Activated CD8-positive, alpha-beta T cell treated with anti-CD3 and anti-CD28 coated beads, Interleukin-2, amount 10 ng/mL, durations not matched to agents 7 days and 5 days (primary cell): ENCODE results near the gene LRRTM3. TPM values are rescaled to one million over a fixed set of nuclear protein-coding genes. Genes with fewer than 3 reads are reported as not detected.

Source experiments
- ATAC-seq: fragments of 150-1000 bp; cut with Tn5 transposase; one replicate; pipeline ENCODE4 v1.10.0; 2021; ENCODE audit warnings: moderate library complexity
- CTCF ChIA-PET: fragments of 350-600 bp; sonication (Branson Sonifier 250); formaldehyde crosslinking; loops from one replicate; lab custom pipeline; 2021; ENCODE audit warnings: antibody characterized with exemption; lab: Charles Lee
- POLR2A ChIA-PET: fragments of 350-600 bp; sonication (Branson Sonifier 250); formaldehyde crosslinking; loops from one replicate; lab custom pipeline; 2021; ENCODE audit warnings: antibody characterized with exemption; lab: Charles Lee
- DNase-seq: peaks from one replicate; pipeline ENCODE4 v3.0.0-alpha.2; 2020
- H3K27ac Mint-ChIP-seq: one replicate; pipeline ENCODE4 v1.8.0; 2021; ENCODE audit warnings: mild to moderate bottlenecking, mixed read lengths
- H3K27me3 Mint-ChIP-seq: one replicate; pipeline ENCODE4 v1.8.0; 2021; ENCODE audit warnings: low read depth, mixed read lengths
- H3K36me3 Mint-ChIP-seq: one replicate; pipeline ENCODE4 v1.8.0; 2021; ENCODE audit warnings: low read depth, mixed read lengths
- H3K4me1 Mint-ChIP-seq: one replicate; pipeline ENCODE4 v1.8.0; 2021; ENCODE audit warnings: low read depth, mixed read lengths
- H3K4me3 Mint-ChIP-seq: one replicate; pipeline ENCODE4 v1.8.0; 2021; ENCODE audit warnings: mild to moderate bottlenecking, mixed read lengths
- H3K9me3 Mint-ChIP-seq: one replicate; pipeline ENCODE4 v1.8.0; 2022; ENCODE audit warnings: mixed read lengths; ENCODE audit not compliant: insufficient read depth
- total RNA-seq, 2 experiments: library from RNA; stranded (reverse); gene quantifications; one replicate each; pipeline ENCODE4 v1.2.3, GENCODE V29; 2021

Gene LRRTM3
- total RNA-seq, 2 experiments from 2014 or later: not detected

DNA sequence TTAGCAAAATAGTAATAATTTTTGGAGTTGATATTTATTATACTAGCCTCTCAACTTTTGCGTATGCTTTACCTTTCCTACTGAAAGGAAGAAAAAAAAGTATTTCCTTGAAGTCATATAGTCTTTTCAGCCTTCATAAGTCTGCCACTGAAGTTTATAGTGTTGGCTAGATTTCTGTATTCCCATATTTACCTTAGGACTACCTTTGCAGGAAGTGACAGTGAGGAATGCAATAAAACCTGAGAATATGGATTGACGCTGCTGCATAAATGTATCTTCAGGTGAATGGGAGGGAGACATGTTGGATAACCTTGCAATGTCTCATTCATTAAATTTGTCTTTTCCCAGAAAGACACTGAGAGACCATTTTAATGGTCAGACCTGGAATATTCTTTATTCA, 6.6 kb upstream of the LRRTM3 start:
- POLR2A ChIA-PET: no interaction called here
- ATAC-seq: no peak

DNA sequence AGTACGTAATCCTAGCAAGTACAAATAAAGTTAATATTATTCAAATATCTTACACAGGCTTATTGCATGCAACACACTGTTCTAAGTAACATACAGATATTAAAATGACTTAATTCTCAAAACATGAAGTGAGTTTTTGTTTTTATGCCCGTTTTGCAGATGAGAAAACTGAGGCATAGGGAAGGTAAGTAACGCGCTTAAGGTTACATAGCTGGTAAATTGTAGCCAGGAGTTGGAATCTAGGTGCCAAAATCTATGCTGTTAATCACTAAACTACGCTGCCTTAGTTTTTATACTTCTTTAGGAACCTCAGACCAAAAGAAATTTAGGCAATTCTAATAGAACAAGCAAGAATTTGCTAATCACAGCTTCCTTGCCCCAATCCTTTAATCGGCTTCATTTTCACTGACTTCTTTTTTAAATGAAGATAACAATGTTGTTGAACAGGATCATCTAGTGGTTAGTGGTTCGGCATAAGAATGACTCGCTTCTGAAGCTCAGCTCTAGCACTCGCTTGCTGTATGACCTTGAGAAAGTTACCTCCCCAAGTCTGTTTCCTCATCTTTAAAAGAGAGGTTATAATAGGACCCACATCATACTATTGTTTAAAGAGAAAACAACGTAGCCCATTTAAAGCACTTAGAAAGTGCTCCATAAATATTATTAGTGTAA, 1.0 kb upstream of the LRRTM3 start:
- ChIA-PET POLR2A (no interaction called here), CTCF (interaction anchor here (1.5 kb wide), 1 partner anchor 8 kb away, joined by 4 read pairs; no protein-coding TSS in a partner anchor)
- H3K9me3 Mint-ChIP-seq: no peaks in the 10 kb centered on the region
- DNase-seq (no peak), ATAC-seq (no peak)
- H3K27me3 Mint-ChIP-seq: peaks cover 32% of the 10 kb centered on the region
- no peaks in the 10 kb centered on the region for H3K4me1 Mint-ChIP-seq
- H3K27ac Mint-ChIP-seq: no peak overlapping the region
- H3K36me3 Mint-ChIP-seq: no peaks in the 10 kb centered on the region
- no peak overlapping the region for H3K4me3 Mint-ChIP-seq

More for the DNA sequence above, 6.6 kb upstream of the LRRTM3 start:
- Mint-ChIP-seq H3K27ac (no peak overlapping the region), H3K4me3 (no peak overlapping the region), H3K27me3 (no peaks in the 10 kb centered on the region), H3K36me3 (no peaks in the 10 kb centered on the region), H3K4me1 (no peaks in the 10 kb centered on the region), H3K9me3 (no peaks in the 10 kb centered on the region)
- CTCF ChIA-PET: no interaction called here
- DNase-seq: no peak

DNA sequence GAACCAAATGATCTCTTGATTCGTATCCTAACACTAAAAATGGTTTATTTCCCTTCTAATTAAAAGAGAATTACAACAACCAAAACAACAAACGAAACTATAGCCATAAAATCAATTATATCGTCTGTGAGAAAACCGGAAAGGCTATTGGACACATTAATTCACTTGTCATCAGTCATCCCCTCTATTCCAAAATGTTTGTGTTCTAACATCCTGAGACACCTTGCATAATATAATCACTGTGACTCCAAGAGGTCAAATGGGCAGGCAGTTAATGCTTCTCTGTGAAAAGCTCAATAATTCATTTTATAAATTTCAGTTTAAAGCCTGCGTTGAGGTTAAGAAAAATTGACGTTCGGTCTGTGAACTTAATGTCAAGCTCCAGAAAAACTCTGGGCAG, 463 bp upstream of the LRRTM3 start:
- H3K9me3 Mint-ChIP-seq: no peaks in the 10 kb centered on the region
- CTCF ChIA-PET: interaction anchor here (1.0 to 1.5 kb wide), 2 partner anchors 9 kb away, joined by 3 to 4 read pairs; no protein-coding TSS in a partner anchor
- no peak overlapping the region for H3K4me3 Mint-ChIP-seq
- ATAC-seq (no peak), DNase-seq (no peak)
- POLR2A ChIA-PET: no interaction called here
- no peak overlapping the region for H3K27ac Mint-ChIP-seq
- no peaks in the 10 kb centered on the region for H3K4me1 Mint-ChIP-seq
- peaks cover 32% of the 10 kb centered on the region for H3K27me3 Mint-ChIP-seq
- H3K36me3 Mint-ChIP-seq: no peaks in the 10 kb centered on the region

GRCh38 chr10:66926841-66927240, 1.0 kb downstream of the LRRTM3 start:
- ATAC-seq: no peak
- H3K27ac Mint-ChIP-seq: no peak overlapping the region
- no peak for DNase-seq
- peaks cover 32% of the 10 kb centered on the region for H3K27me3 Mint-ChIP-seq
- no peaks in the 10 kb centered on the region for H3K9me3 Mint-ChIP-seq
- H3K4me1 Mint-ChIP-seq: no peaks in the 10 kb centered on the region
- no peaks in the 10 kb centered on the region for H3K36me3 Mint-ChIP-seq
- ChIA-PET POLR2A (no interaction called here), CTCF (no interaction called here)
- no peak overlapping the region for H3K4me3 Mint-ChIP-seq

DNA sequence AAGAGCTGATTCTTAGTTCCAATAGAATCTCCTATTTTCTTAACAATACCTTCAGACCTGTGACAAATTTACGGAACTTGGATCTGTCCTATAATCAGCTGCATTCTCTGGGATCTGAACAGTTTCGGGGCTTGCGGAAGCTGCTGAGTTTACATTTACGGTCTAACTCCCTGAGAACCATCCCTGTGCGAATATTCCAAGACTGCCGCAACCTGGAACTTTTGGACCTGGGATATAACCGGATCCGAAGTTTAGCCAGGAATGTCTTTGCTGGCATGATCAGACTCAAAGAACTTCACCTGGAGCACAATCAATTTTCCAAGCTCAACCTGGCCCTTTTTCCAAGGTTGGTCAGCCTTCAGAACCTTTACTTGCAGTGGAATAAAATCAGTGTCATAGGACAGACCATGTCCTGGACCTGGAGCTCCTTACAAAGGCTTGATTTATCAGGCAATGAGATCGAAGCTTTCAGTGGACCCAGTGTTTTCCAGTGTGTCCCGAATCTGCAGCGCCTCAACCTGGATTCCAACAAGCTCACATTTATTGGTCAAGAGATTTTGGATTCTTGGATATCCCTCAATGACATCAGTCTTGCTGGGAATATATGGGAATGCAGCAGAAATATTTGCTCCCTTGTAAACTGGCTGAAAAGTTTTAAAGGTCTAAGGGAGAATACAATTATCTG, 1.6 kb downstream of the LRRTM3 start:
- Mint-ChIP-seq H3K9me3 (no peaks in the 10 kb centered on the region), H3K4me3 (no peak overlapping the region), H3K27me3 (peaks cover 32% of the 10 kb centered on the region), H3K27ac (no peak overlapping the region), H3K36me3 (no peaks in the 10 kb centered on the region), H3K4me1 (no peaks in the 10 kb centered on the region)
- POLR2A ChIA-PET: no interaction called here
- CTCF ChIA-PET: no interaction called here
- ATAC-seq (no peak), DNase-seq (no peak)

DNA sequence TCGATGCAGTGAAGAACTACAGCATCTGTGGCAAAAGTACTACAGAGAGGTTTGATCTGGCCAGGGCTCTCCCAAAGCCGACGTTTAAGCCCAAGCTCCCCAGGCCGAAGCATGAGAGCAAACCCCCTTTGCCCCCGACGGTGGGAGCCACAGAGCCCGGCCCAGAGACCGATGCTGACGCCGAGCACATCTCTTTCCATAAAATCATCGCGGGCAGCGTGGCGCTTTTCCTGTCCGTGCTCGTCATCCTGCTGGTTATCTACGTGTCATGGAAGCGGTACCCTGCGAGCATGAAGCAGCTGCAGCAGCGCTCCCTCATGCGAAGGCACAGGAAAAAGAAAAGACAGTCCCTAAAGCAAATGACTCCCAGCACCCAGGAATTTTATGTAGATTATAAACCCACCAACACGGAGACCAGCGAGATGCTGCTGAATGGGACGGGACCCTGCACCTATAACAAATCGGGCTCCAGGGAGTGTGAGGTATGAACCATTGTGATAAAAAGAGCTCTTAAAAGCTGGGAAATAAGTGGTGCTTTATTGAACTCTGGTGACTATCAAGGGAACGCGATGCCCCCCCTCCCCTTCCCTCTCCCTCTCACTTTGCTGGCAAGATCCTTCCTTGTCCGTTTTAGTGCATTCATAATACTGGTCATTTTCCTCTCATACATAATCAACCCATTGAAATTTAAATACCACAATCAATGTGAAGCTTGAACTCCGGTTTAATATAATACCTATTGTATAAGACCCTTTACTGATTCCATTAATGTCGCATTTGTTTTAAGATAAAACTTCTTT, 2.3 kb downstream of the LRRTM3 start:
- Mint-ChIP-seq H3K27ac (no peak overlapping the region), H3K4me3 (no peak overlapping the region), H3K36me3 (no peaks in the 10 kb centered on the region), H3K9me3 (no peaks in the 10 kb centered on the region), H3K27me3 (peaks cover 32% of the 10 kb centered on the region), H3K4me1 (no peaks in the 10 kb centered on the region)
- ATAC-seq (no peak), DNase-seq (no peak)
- ChIA-PET CTCF (interaction anchor here (0.5 kb wide), 1 partner anchor 1843 kb away, joined by 3 read pairs; no protein-coding TSS in a partner anchor), POLR2A (no interaction called here)

DNA sequence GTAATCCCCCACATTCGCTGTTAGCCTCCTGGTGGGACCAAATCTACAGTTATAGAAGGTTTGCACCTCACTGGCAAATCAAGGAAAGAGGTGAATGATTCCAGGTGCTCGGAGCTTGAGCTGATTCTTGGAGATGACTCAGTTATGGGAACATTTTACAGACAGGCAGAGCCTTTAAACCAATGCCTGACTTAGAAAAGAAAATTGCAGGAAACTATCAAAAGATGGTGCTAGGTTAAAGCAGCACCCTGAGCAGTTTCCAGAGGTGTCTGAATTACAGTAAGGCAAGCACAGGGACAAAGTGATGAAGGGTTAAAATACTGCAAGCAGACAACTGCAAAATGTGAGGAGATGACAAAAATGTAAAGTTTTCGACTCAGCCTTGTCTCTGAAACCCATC, 2.9 kb downstream of the LRRTM3 start:
- no peaks in the 10 kb centered on the region for H3K36me3 Mint-ChIP-seq
- no peak overlapping the region for H3K4me3 Mint-ChIP-seq
- ATAC-seq (no peak), DNase-seq (no peak)
- no peaks in the 10 kb centered on the region for H3K4me1 Mint-ChIP-seq
- H3K27ac Mint-ChIP-seq: no peak overlapping the region
- H3K9me3 Mint-ChIP-seq: no peaks in the 10 kb centered on the region
- POLR2A ChIA-PET: no interaction called here
- CTCF ChIA-PET: no interaction called here
- peaks cover 32% of the 10 kb centered on the region for H3K27me3 Mint-ChIP-seq

DNA sequence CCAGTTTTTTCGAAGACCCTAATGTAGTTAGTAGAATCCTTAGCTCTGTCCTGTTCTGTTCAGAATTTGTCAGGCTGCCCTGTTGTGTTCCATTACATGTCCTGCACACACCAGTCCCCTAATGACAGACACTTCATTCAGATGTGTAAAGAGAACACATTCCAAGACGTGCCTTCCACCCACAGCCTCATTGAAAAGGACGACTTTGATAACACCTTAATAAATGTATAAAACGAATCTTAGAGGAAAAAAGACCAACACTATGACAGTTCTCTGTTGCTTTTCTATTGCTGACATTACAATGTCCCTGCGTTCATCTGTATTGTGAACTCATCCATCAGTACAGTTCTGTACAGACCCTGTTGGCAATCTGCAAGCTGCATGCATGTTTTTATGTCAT, 3.5 kb downstream of the LRRTM3 start:
- no peaks in the 10 kb centered on the region for H3K4me1 Mint-ChIP-seq
- H3K27me3 Mint-ChIP-seq: peaks cover 32% of the 10 kb centered on the region
- H3K9me3 Mint-ChIP-seq: no peaks in the 10 kb centered on the region
- ChIA-PET CTCF (no interaction called here), POLR2A (no interaction called here)
- no peak for DNase-seq
- H3K27ac Mint-ChIP-seq: no peak overlapping the region
- no peak for ATAC-seq
- H3K36me3 Mint-ChIP-seq: no peaks in the 10 kb centered on the region
- no peak overlapping the region for H3K4me3 Mint-ChIP-seq

GRCh38 chr10:66931340-66931948, 5.6 kb downstream of the LRRTM3 start:
- POLR2A ChIA-PET: no interaction called here
- DNase-seq (peak; percentile 25), ATAC-seq (no peak)
- Mint-ChIP-seq H3K9me3 (no peaks in the 10 kb centered on the region), H3K4me1 (no peaks in the 10 kb centered on the region), H3K27ac (no peak overlapping the region), H3K27me3 (peaks cover 23% of the 10 kb centered on the region), H3K36me3 (no peaks in the 10 kb centered on the region), H3K4me3 (no peak overlapping the region)
- CTCF ChIA-PET: no interaction called here

DNA sequence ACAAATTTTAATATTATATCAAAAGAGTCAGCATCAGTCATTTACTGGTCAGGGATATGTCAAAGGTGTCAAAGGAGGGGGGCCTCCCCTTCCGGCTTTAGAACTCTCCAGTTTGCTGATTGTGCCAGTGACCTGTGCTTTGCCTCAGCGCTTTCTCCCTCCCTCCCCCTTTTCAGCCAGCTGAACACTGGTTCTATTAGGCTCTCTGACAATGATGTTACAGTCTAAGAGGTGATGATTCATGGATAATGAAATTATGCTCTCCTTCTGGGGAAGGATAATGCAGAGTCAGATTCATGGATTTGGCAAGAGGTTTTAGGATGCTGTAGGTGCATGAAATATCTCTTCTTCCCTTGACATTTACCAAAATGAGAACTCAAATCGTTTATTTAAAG, 6.1 kb downstream of the LRRTM3 start:
- Mint-ChIP-seq H3K9me3 (no peaks in the 10 kb centered on the region), H3K36me3 (no peaks in the 10 kb centered on the region), H3K27me3 (peaks cover 23% of the 10 kb centered on the region), H3K4me1 (no peaks in the 10 kb centered on the region), H3K27ac (no peak overlapping the region), H3K4me3 (no peak overlapping the region)
- ChIA-PET CTCF (no interaction called here), POLR2A (no interaction called here)
- ATAC-seq (no peak), DNase-seq (no peak)

GRCh38 chr10:66934711-66935110, 8.9 kb downstream of the LRRTM3 start:
- Mint-ChIP-seq H3K27ac (no peak overlapping the region), H3K9me3 (no peaks in the 10 kb centered on the region), H3K4me1 (no peaks in the 10 kb centered on the region), H3K27me3 (no peaks in the 10 kb centered on the region), H3K36me3 (no peaks in the 10 kb centered on the region), H3K4me3 (no peak overlapping the region)
- POLR2A ChIA-PET: no interaction called here
- no peak for DNase-seq
- ATAC-seq: no peak
- CTCF ChIA-PET: interaction anchor here (1.0 to 1.1 kb wide), 2 partner anchors 9 to 845 kb away, joined by 3 read pairs; partner anchors contain the start of gene LRRTM3
